K562 (cell line): Measurements from ENCODE around the gene SLCO3A1. TPM values are rescaled to one million over a fixed set of nuclear protein-coding genes. Genes with fewer than 3 reads are reported as not detected.

ENCODE experiments used
- ATAC-seq: fragments of 200-7000 bp; cut with Tn5 transposase; 3 replicates; pipeline ENCODE4 v1.9.1; 2020; ENCODE audit warnings: moderate library complexity
- BruUV-seq: library from RNA; stranded (reverse); fragments of 400-500 nt; replicated peaks from 2 replicates; lab custom pipeline; 2021; lab: Mats Ljungman, UMichigan
- CTCF ChIA-PET: fragments of 300-600 bp; formaldehyde crosslinking; extraction: SDS; loops from one replicate; lab custom pipeline; 2021; ENCODE audit warnings: low intra/inter-chr PET ratio; lab: Yijun Ruan, JAX
- POLR2A ChIA-PET: fragments of 300-600, 350-650 bp; sonication (Branson Sonifier 250); formaldehyde crosslinking; extraction: SDS; loops from one replicate; lab custom pipeline; 2021; ENCODE audit warnings: antibody characterized with exemption, inconsistent platforms; lab: Yijun Ruan, JAX
- DNase-seq, 4 experiments: peaks; one replicate each; pipeline versions ENCODE4 v3.0.0 to v3.0.0-alpha.2; 2011 to 2018; ENCODE audit warnings: low spot score in 3 of 4, mixed read lengths in 3 of 4; ENCODE audit errors: extremely low read depth in 1 of 4
- FAIRE-seq: peaks from 2 replicates; lab custom pipeline; 2011; peaks lifted over from hg19 to GRCh38; lab: Jason Lieb, UNC
- H2AFZ ChIP-seq: 2 replicates; pipeline ENCODE4 v1.6.0; 2011; ENCODE audit warnings: low read depth, low read length, control low read depth, inconsistent platforms
- H3K27ac ChIP-seq: fragments of 200-600 bp; 3 replicates; pipeline ENCODE4 v1.8.0; 2011; ENCODE audit warnings: low read depth, mild to moderate bottlenecking, control low read depth, inconsistent platforms, low read length, moderate library complexity, mixed read lengths; ENCODE audit errors: extremely low read depth
- H3K27me3 ChIP-seq, 2 experiments: fragments of 300-600 bp in 1 of 2; 2 replicates in 1 of 2; 3 replicates in 1 of 2; pipeline versions ENCODE4 v1.6.0 to v1.8.0; 2011; ENCODE audit warnings: inconsistent platforms in 2 of 2, low read length in 2 of 2, mild to moderate bottlenecking in 1 of 2, mixed read lengths in 1 of 2, moderate library complexity in 1 of 2; ENCODE audit not compliant: control insufficient read depth in 2 of 2, insufficient read depth in 2 of 2
- H3K36me3 ChIP-seq: fragments of 300-600 bp; 3 replicates; pipeline ENCODE4 v1.8.0; 2011; ENCODE audit warnings: mild to moderate bottlenecking, low read length, inconsistent platforms; ENCODE audit not compliant: control insufficient read depth, insufficient read depth
- H3K4me1 ChIP-seq, 2 experiments: fragments of 200-600 bp in 1 of 2; replicated peaks in 1 of 2; 2 replicates in 1 of 2; 3 replicates in 1 of 2; pipeline versions ENCODE4 v1.5.1 to v1.8.0; 2011; ENCODE audit warnings: inconsistent platforms in 2 of 2, low read length in 2 of 2, mild to moderate bottlenecking in 1 of 2, mixed read lengths in 1 of 2, moderate library complexity in 1 of 2; ENCODE audit not compliant: control insufficient read depth in 2 of 2, insufficient read depth in 2 of 2
- H3K4me2 ChIP-seq: 2 replicates; pipeline ENCODE4 v1.6.1; 2011; ENCODE audit warnings: low read length, control low read depth, inconsistent platforms, mixed read lengths; ENCODE audit not compliant: insufficient read depth
- H3K4me3 ChIP-seq: fragments of 200-600 bp; sonication (generic), shearing (Covaris generic); 2 replicates; pipeline ENCODE4 v1.5.1; 2016; ENCODE audit warnings: control low read depth, inconsistent platforms
- H3K79me2 ChIP-seq: fragments of 200-600 bp; 3 replicates; pipeline ENCODE4 v1.8.0; 2011; ENCODE audit warnings: low read length, inconsistent platforms; ENCODE audit not compliant: control insufficient read depth, insufficient read depth
- H3K9ac ChIP-seq, 2 experiments: 2 replicates each; pipeline versions ENCODE4 v1.6.0 to v1.6.1; 2011; ENCODE audit warnings: low read depth in 2 of 2, low read length in 2 of 2, control low read depth in 1 of 2, inconsistent platforms in 1 of 2, mild to moderate bottlenecking in 1 of 2, mixed read lengths in 1 of 2; ENCODE audit not compliant: insufficient read depth in 1 of 2
- H3K9me1 ChIP-seq: one replicate; pipeline ENCODE4 v1.6.0; 2011; ENCODE audit warnings: inconsistent platforms, mild to moderate bottlenecking, low read length, moderate library complexity; ENCODE audit not compliant: control insufficient read depth, insufficient read depth
- H3K9me3 ChIP-seq: replicated peaks from 2 replicates; pipeline ENCODE4 v1.5.1; 2011; ENCODE audit warnings: low read depth, low read length, inconsistent platforms; ENCODE audit not compliant: control insufficient read depth, insufficient read depth
- H4K20me1 ChIP-seq: replicated peaks from 2 replicates; pipeline ENCODE4 v1.6.1; 2011; ENCODE audit warnings: low read length, inconsistent platforms, mixed read lengths; ENCODE audit not compliant: control insufficient read depth, insufficient read depth
- CBX5 ChIP-seq: IDR thresholded peaks from 2 replicates; pipeline ENCODE4 v1.6.1; 2014; ENCODE audit warnings: low read depth, borderline replicate concordance
- E2F3 ChIP-seq: fragments of 250-450 bp; sonication (Bioruptor Pico); IDR thresholded peaks from 2 replicates; pipeline ENCODE4 v1.4.0; 2020; ENCODE audit warnings: mild to moderate bottlenecking
- IRF1 ChIP-seq: sonication (generic); formaldehyde crosslinking; IDR thresholded peaks from 2 replicates; pipeline ENCODE4 v1.8.0; 2022; ENCODE audit warnings: missing genetic modification reagents, mild to moderate bottlenecking, borderline replicate concordance
- TCFL5 ChIP-seq: fragments of 250-450 bp; sonication (Bioruptor Pico); conservative IDR thresholded peaks from 2 replicates; pipeline ENCODE4 v1.6.1; 2021; ENCODE audit warnings: mild to moderate bottlenecking, moderate library complexity, matching md5 sums
- WGBS: fragments of 100-300 bp; shearing (Covaris generic); methylation state at CpG from one replicate; pipeline ENCODE4 v1.1.6; 2016; ENCODE audit warnings: low coverage, mixed read lengths; ENCODE audit not compliant: insufficient coverage; ENCODE audit errors: missing lambda C conversion rate; 5-methylcytosine and 5-hydroxymethylcytosine counted together
- in situ Hi-C: fragments of 300-500 bp; cut with MboI; formaldehyde crosslinking; loops from 4 replicates; pipeline ENCODE4 v1.15.0; 2018; ENCODE audit warnings: inconsistent platforms, mixed read lengths
- intact Hi-C: fragments of 100-400 bp; cut with micrococcal nuclease; formaldehyde crosslinking; loops from 2 replicates; pipeline ENCODE4 v1.14.2; 2022
- polyA plus RNA-seq, 8 experiments: library from polyadenylated mRNA; depleted of rRNA in 4 of 8; stranded (reverse) in 5 of 8; unstranded in 3 of 8; fragments of >200 nt; fragmentation: Nextera tagmentation in 2 of 8; fragmentation: Illumina TruSeq in 1 of 8; extraction: Ambion mirVana in 2 of 8; extraction: Trizol in 1 of 8; gene quantifications; 2 replicates each; pipeline versions ENCODE4 v1.2.1 to v1.2.3, GENCODE V29; 2011 to 2014; ENCODE audit warnings: inconsistent platforms in 1 of 8, missing spikeins in 1 of 8
- total RNA-seq, 7 experiments: library from RNA; depleted of rRNA in 6 of 7; stranded (reverse); fragments of >200 nt in 6 of 7; fragmentation: Illumina TruSeq in 2 of 7; extraction: Trizol in 2 of 7; gene quantifications; 2 replicates each; pipeline versions ENCODE4 v1.2.1 to v1.2.3, GENCODE V29; 2011 to 2021; ENCODE audit warnings: low replicate concordance in 1 of 7
- TF ChIP-seq, protein P1 (sequence below), 3 experiments: fragments of 200-800 bp in 1 of 3; fragments of 250-450 bp in 1 of 3; fragments of 450-650 bp in 1 of 3; sonication (Bioruptor Pico) in 1 of 3; sonication (Bioruptor generic) in 1 of 3; formaldehyde crosslinking in 1 of 3; IDR thresholded peaks; 2 replicates each; pipeline versions ENCODE4 v1.6.1 to v1.8.0; 2016 to 2022; ENCODE audit warnings: mild to moderate bottlenecking in 2 of 3, missing genetic modification characterization in 2 of 3, missing compliant biosample characterization in 1 of 3, moderate library complexity in 1 of 3

SLCO3A1 gene
- total and polyA plus RNA-seq, 9 of the 15 experiments (the other 6 are each of a cell fraction or from before 2014, with no cell fraction given) = 0.01 to 0.84 (median 0.06) TPM; not detected in 3

- TF ChIP-seq IRF1 (CRISPR knock-in tag) (no peak), CBX5 (no peak), E2F3 (CRISPR knock-in tag) (no peak), TCFL5 (CRISPR knock-in tag) (no peak)
These were observed 313.9 kb downstream of the SLCO3A1 start (continued) for GRCh38 chr15:92167451-92167850.

- BruUV-seq = no TSS peak
- H3K9ac ChIP-seq = no peak overlapping the region
- TF ChIP-seq, protein P1, sequence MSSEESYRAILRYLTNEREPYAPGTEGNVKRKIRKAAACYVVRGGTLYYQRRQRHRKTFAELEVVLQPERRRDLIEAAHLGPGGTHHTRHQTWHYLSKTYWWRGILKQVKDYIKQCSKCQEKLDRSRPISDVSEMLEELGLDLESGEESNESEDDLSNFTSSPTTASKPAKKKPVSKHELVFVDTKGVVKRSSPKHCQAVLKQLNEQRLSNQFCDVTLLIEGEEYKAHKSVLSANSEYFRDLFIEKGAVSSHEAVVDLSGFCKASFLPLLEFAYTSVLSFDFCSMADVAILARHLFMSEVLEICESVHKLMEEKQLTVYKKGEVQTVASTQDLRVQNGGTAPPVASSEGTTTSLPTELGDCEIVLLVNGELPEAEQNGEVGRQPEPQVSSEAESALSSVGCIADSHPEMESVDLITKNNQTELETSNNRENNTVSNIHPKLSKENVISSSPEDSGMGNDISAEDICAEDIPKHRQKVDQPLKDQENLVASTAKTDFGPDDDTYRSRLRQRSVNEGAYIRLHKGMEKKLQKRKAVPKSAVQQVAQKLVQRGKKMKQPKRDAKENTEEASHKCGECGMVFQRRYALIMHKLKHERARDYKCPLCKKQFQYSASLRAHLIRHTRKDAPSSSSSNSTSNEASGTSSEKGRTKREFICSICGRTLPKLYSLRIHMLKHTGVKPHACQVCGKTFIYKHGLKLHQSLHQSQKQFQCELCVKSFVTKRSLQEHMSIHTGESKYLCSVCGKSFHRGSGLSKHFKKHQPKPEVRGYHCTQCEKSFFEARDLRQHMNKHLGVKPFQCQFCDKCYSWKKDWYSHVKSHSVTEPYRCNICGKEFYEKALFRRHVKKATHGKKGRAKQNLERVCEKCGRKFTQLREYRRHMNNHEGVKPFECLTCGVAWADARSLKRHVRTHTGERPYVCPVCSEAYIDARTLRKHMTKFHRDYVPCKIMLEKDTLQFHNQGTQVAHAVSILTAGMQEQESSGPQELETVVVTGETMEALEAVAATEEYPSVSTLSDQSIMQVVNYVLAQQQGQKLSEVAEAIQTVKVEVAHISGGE (CRISPR knock-in tag; IDR thresholded peaks at IDR 0.05) = no peak
These were observed 314.7 kb downstream of the SLCO3A1 start for GRCh38 chr15:92168066-92168683.

More at GRCh38 chr15:92168066-92168683, 314.7 kb downstream of the SLCO3A1 start:
- in situ Hi-C loops = no loop called here
- intact Hi-C loops = no loop called here
- Histone ChIP-seq H3K27me3 (peaks cover 0 to 19% of the 10 kb centered on the region in 2 experiments; a peak in 3 of 5 replicates), H3K79me2 (no peaks in the 10 kb centered on the region), H3K4me2 (no peak overlapping the region), H3K27ac (no peak overlapping the region), H3K4me3 (no peak overlapping the region), H3K9me3 (no peaks in the 10 kb centered on the region), H3K4me1 (no peaks in the 10 kb centered on the region), H3K9me1 (no peaks in the 10 kb centered on the region), H4K20me1 (no peaks in the 10 kb centered on the region), H3K36me3 (no peaks in the 10 kb centered on the region), H2AFZ (no peak overlapping the region)
- ChIA-PET POLR2A (no interaction called here), CTCF (no interaction called here)
- peak; percentile 65; the same call in 2 of the 3 replicates for ATAC-seq
- no peak for DNase-seq
- no peak for FAIRE-seq
- WGBS = 0% methylated on average over 5 of the region's 5 CpGs
